A375 (cell line): ENCODE data around the gene PDCD1LG2. TPM values are rescaled to one million over a fixed set of nuclear protein-coding genes. Genes with fewer than 3 reads are reported as not detected.

Source experiments
- total RNA-seq: library from RNA; depleted of rRNA; stranded (reverse); fragments of >200 nt; shearing (Covaris generic); gene quantifications from 2 replicates; pipeline ENCODE4 v1.2.3, GENCODE V29; 2014; rRNA removed

The PDCD1LG2 gene
- 0.79 and 0.82 TPM in 2 replicates for total RNA-seq

GRCh38 chr9:5510360-5510931 is at the start of gene PDCD1LG2:
Gene PDCD1LG2 (plus strand): TSS chr9:5510531. CDS start chr9:5522547, 12,016 bp downstream.

Other genes with a start within 250 kb of the PDCD1LG2 start
- not detected in 2 replicates for gene RLN2, start 205.8 kb upstream of the PDCD1LG2 start, total RNA-seq
- 0.21 TPM in 1 of 2 replicates, not detected in the other for gene RLN1, start 170.7 kb upstream of the PDCD1LG2 start, total RNA-seq
- 16.4 and 19.9 TPM in 2 replicates for gene PLGRKT, start 72.6 kb upstream of the PDCD1LG2 start, total RNA-seq
- gene CD274, start 60.0 kb upstream of the PDCD1LG2 start, total RNA-seq = 4.3 and 4.6 TPM in 2 replicates
- gene RIC1, start 118.6 kb downstream of the PDCD1LG2 start, total RNA-seq = 21.3 and 30.8 TPM in 2 replicates